Activated CD4-positive, alpha-beta T cell treated with anti-CD3 and anti-CD28 coated beads, Interleukin-2, Interleukin-6, amounts not matched to agents 100 ng/mL and 50 ng/mL, durations not matched to agents 16 hours and 8 hours (primary cell): ENCODE data around the gene COBL.

Experiments
- DNase-seq: peaks from one replicate; pipeline ENCODE4 v3.0.0-alpha.2; 2020

The COBL gene

GRCh38 chr7:51246258-51247245 is 70.1 kb downstream of the COBL start:
- DNase-seq, result no peak

- DNase-seq, result no peak
Observed at GRCh38 chr7:51244885-51245284, 71.7 kb downstream of the COBL start.

- no peak for DNase-seq
Observed at GRCh38 chr7:51244053-51244452, 72.6 kb downstream of the COBL start.

- no peak for DNase-seq
Observed at GRCh38 chr7:51243631-51244030, 73.0 kb downstream of the COBL start.

- no peak for DNase-seq
Observed at GRCh38 chr7:51242881-51243518, 73.6 kb downstream of the COBL start.

GRCh38 chr7:51242007-51242691 is 74.5 kb downstream of the COBL start:
- no peak for DNase-seq

- DNase-seq, result no peak
Observed at GRCh38 chr7:51240868-51241267, 75.7 kb downstream of the COBL start.

GRCh38 chr7:51239691-51240090 is 76.9 kb downstream of the COBL start:
- DNase-seq, result no peak

- DNase-seq, result no peak
Observed at GRCh38 chr7:51238981-51239495, 77.6 kb downstream of the COBL start.

GRCh38 chr7:51237446-51238133 is 79.0 kb downstream of the COBL start:
- DNase-seq, result no peak

- no peak for DNase-seq
Observed at GRCh38 chr7:51236470-51237132, 80.0 kb downstream of the COBL start.

- DNase-seq, result no peak
Observed at GRCh38 chr7:51235593-51236313, 80.9 kb downstream of the COBL start.

- DNase-seq, result no peak
Observed at GRCh38 chr7:51234609-51235308, 81.8 kb downstream of the COBL start.

- no peak for DNase-seq
Observed at GRCh38 chr7:51234139-51234538, 82.5 kb downstream of the COBL start.

GRCh38 chr7:51233374-51233773 is 83.2 kb downstream of the COBL start:
- no peak for DNase-seq

GRCh38 chr7:51230723-51231122 is 85.9 kb downstream of the COBL start:
- no peak for DNase-seq

GRCh38 chr7:51230324-51230625 is 86.3 kb downstream of the COBL start:
- no peak for DNase-seq

- DNase-seq, result no peak
Observed at GRCh38 chr7:51229620-51230323, 86.8 kb downstream of the COBL start.

GRCh38 chr7:51229106-51229537 is 87.5 kb downstream of the COBL start:
- no peak for DNase-seq

GRCh38 chr7:51228386-51228958 is 88.1 kb downstream of the COBL start:
- DNase-seq, result no peak
